K562 (cell line): ENCODE measurements around the gene SDHAF4. TPM values are rescaled to one million over a fixed set of nuclear protein-coding genes. Genes with fewer than 3 reads are reported as not detected.
"Not testable (repeated sequence)": the region's sequence is repeated elsewhere in the genome, so short reads cannot be mapped to it uniquely, and the experiment has no call there.

Source experiments
- ATAC-seq: fragments of 200-7000 bp; cut with Tn5 transposase; 3 replicates; pipeline ENCODE4 v1.9.1; 2020; ENCODE audit warnings: moderate library complexity
- BruUV-seq: library from RNA; stranded (reverse); fragments of 400-500 nt; replicated peaks from 2 replicates; lab custom pipeline; 2021; lab: Mats Ljungman, UMichigan
- CTCF ChIA-PET: fragments of 300-600 bp; formaldehyde crosslinking; extraction: SDS; loops from one replicate; lab custom pipeline; 2021; ENCODE audit warnings: low intra/inter-chr PET ratio; lab: Yijun Ruan, JAX
- POLR2A ChIA-PET: fragments of 300-600, 350-650 bp; sonication (Branson Sonifier 250); formaldehyde crosslinking; extraction: SDS; loops from one replicate; lab custom pipeline; 2021; ENCODE audit warnings: antibody characterized with exemption, inconsistent platforms; lab: Yijun Ruan, JAX
- DNase-seq, 4 experiments: peaks; one replicate each; pipeline versions ENCODE4 v3.0.0 to v3.0.0-alpha.2; 2011 to 2018; ENCODE audit warnings: low spot score in 3 of 4, mixed read lengths in 3 of 4; ENCODE audit errors: extremely low read depth in 1 of 4
- FAIRE-seq: peaks from 2 replicates; lab custom pipeline; 2011; peaks lifted over from hg19 to GRCh38; lab: Jason Lieb, UNC
- H2AFZ ChIP-seq: 2 replicates; pipeline ENCODE4 v1.6.0; 2011; ENCODE audit warnings: low read depth, low read length, control low read depth, inconsistent platforms
- H3K27ac ChIP-seq: fragments of 200-600 bp; 3 replicates; pipeline ENCODE4 v1.8.0; 2011; ENCODE audit warnings: low read depth, mild to moderate bottlenecking, control low read depth, inconsistent platforms, low read length, moderate library complexity, mixed read lengths; ENCODE audit errors: extremely low read depth
- H3K27me3 ChIP-seq, 2 experiments: fragments of 300-600 bp in 1 of 2; 2 replicates in 1 of 2; 3 replicates in 1 of 2; pipeline versions ENCODE4 v1.6.0 to v1.8.0; 2011; ENCODE audit warnings: inconsistent platforms in 2 of 2, low read length in 2 of 2, mild to moderate bottlenecking in 1 of 2, mixed read lengths in 1 of 2, moderate library complexity in 1 of 2; ENCODE audit not compliant: control insufficient read depth in 2 of 2, insufficient read depth in 2 of 2
- H3K36me3 ChIP-seq: fragments of 300-600 bp; 3 replicates; pipeline ENCODE4 v1.8.0; 2011; ENCODE audit warnings: mild to moderate bottlenecking, low read length, inconsistent platforms; ENCODE audit not compliant: control insufficient read depth, insufficient read depth
- H3K4me1 ChIP-seq, 2 experiments: fragments of 200-600 bp in 1 of 2; replicated peaks in 1 of 2; 2 replicates in 1 of 2; 3 replicates in 1 of 2; pipeline versions ENCODE4 v1.5.1 to v1.8.0; 2011; ENCODE audit warnings: inconsistent platforms in 2 of 2, low read length in 2 of 2, mild to moderate bottlenecking in 1 of 2, mixed read lengths in 1 of 2, moderate library complexity in 1 of 2; ENCODE audit not compliant: control insufficient read depth in 2 of 2, insufficient read depth in 2 of 2
- H3K4me2 ChIP-seq: 2 replicates; pipeline ENCODE4 v1.6.1; 2011; ENCODE audit warnings: low read length, control low read depth, inconsistent platforms, mixed read lengths; ENCODE audit not compliant: insufficient read depth
- H3K4me3 ChIP-seq: fragments of 200-600 bp; sonication (generic), shearing (Covaris generic); 2 replicates; pipeline ENCODE4 v1.5.1; 2016; ENCODE audit warnings: control low read depth, inconsistent platforms
- H3K79me2 ChIP-seq: fragments of 200-600 bp; 3 replicates; pipeline ENCODE4 v1.8.0; 2011; ENCODE audit warnings: low read length, inconsistent platforms; ENCODE audit not compliant: control insufficient read depth, insufficient read depth
- H3K9ac ChIP-seq, 2 experiments: 2 replicates each; pipeline versions ENCODE4 v1.6.0 to v1.6.1; 2011; ENCODE audit warnings: low read depth in 2 of 2, low read length in 2 of 2, control low read depth in 1 of 2, inconsistent platforms in 1 of 2, mild to moderate bottlenecking in 1 of 2, mixed read lengths in 1 of 2; ENCODE audit not compliant: insufficient read depth in 1 of 2
- H3K9me1 ChIP-seq: one replicate; pipeline ENCODE4 v1.6.0; 2011; ENCODE audit warnings: inconsistent platforms, mild to moderate bottlenecking, low read length, moderate library complexity; ENCODE audit not compliant: control insufficient read depth, insufficient read depth
- H3K9me3 ChIP-seq: replicated peaks from 2 replicates; pipeline ENCODE4 v1.5.1; 2011; ENCODE audit warnings: low read depth, low read length, inconsistent platforms; ENCODE audit not compliant: control insufficient read depth, insufficient read depth
- H4K20me1 ChIP-seq: replicated peaks from 2 replicates; pipeline ENCODE4 v1.6.1; 2011; ENCODE audit warnings: low read length, inconsistent platforms, mixed read lengths; ENCODE audit not compliant: control insufficient read depth, insufficient read depth
- GTF3C2 ChIP-seq: IDR thresholded peaks from 3 replicates; pipeline ENCODE4 v1.6.1; 2011; ENCODE audit warnings: borderline replicate concordance, mild to moderate bottlenecking, moderate library complexity; ENCODE audit not compliant: insufficient read length; ENCODE audit errors: extremely low read depth
- HOMEZ ChIP-seq: fragments of 250-450 bp; sonication (Bioruptor Pico); IDR thresholded peaks from 2 replicates; pipeline ENCODE4 v1.4.0; 2020; ENCODE audit warnings: mild to moderate bottlenecking, moderate library complexity
- HSF4 ChIP-seq: fragments of 250-450 bp; sonication (Bioruptor Pico); IDR thresholded peaks from 2 replicates; pipeline ENCODE4 v2.1.2; 2022; ENCODE audit warnings: mild to moderate bottlenecking, moderate library complexity, borderline replicate concordance
- KDM1A ChIP-seq, 2 experiments: fragments of 450-650 bp; IDR thresholded peaks; 2 replicates each; pipeline ENCODE4 v1.6.1; 2016; ENCODE audit warnings: mild to moderate bottlenecking in 2 of 2
- MLX ChIP-seq, 2 experiments: fragments of 450-650 bp in 1 of 2; sonication (generic) in 1 of 2; formaldehyde crosslinking; conservative IDR thresholded peaks; 2 replicates each; pipeline versions ENCODE4 v1.4.0 to v1.8.1; 2020 to 2022; ENCODE audit warnings: mild to moderate bottlenecking in 1 of 2, missing genetic modification reagents in 1 of 2
- TAF15 ChIP-seq: fragments of 200-400 bp; formaldehyde crosslinking; IDR thresholded peaks from 2 replicates; pipeline ENCODE4 v1.6.1; 2017; ENCODE audit warnings: mild to moderate bottlenecking, low read depth, low read length, moderate library complexity
- ZNF121 ChIP-seq: sonication (generic); formaldehyde crosslinking; conservative IDR thresholded peaks from 2 replicates; pipeline ENCODE4 v1.8.0; 2022; ENCODE audit warnings: missing genetic modification reagents
- WGBS: fragments of 100-300 bp; shearing (Covaris generic); methylation state at CpG from one replicate; pipeline ENCODE4 v1.1.6; 2016; ENCODE audit warnings: low coverage, mixed read lengths; ENCODE audit not compliant: insufficient coverage; ENCODE audit errors: missing lambda C conversion rate; 5-methylcytosine and 5-hydroxymethylcytosine counted together
- in situ Hi-C: fragments of 300-500 bp; cut with MboI; formaldehyde crosslinking; loops from 4 replicates; pipeline ENCODE4 v1.15.0; 2018; ENCODE audit warnings: inconsistent platforms, mixed read lengths
- intact Hi-C: fragments of 100-400 bp; cut with micrococcal nuclease; formaldehyde crosslinking; loops from 2 replicates; pipeline ENCODE4 v1.14.2; 2022
- polyA plus RNA-seq, 8 experiments: library from polyadenylated mRNA; depleted of rRNA in 4 of 8; stranded (reverse) in 5 of 8; unstranded in 3 of 8; fragments of >200 nt; fragmentation: Nextera tagmentation in 2 of 8; fragmentation: Illumina TruSeq in 1 of 8; extraction: Ambion mirVana in 2 of 8; extraction: Trizol in 1 of 8; gene quantifications; 2 replicates each; pipeline versions ENCODE4 v1.2.1 to v1.2.3, GENCODE V29; 2011 to 2014; ENCODE audit warnings: inconsistent platforms in 1 of 8, missing spikeins in 1 of 8
- total RNA-seq, 7 experiments: library from RNA; depleted of rRNA in 6 of 7; stranded (reverse); fragments of >200 nt in 6 of 7; fragmentation: Illumina TruSeq in 2 of 7; extraction: Trizol in 2 of 7; gene quantifications; 2 replicates each; pipeline versions ENCODE4 v1.2.1 to v1.2.3, GENCODE V29; 2011 to 2021; ENCODE audit warnings: low replicate concordance in 1 of 7

SDHAF4 gene
- total and polyA plus RNA-seq, 9 of the 15 experiments (the other 6 are each of a cell fraction or from before 2014, with no cell fraction given), result 3.5 to 12.0 (median 6.2) TPM

GRCh38 chr6:70562401-70562800 is 4.3 kb upstream of the SDHAF4 start:
- not testable (repeated sequence) for H3K9me3 ChIP-seq
- WGBS, result 20% methylated on average over 2 of the region's 2 CpGs
- POLR2A ChIA-PET, result interaction anchor here (0.7 kb wide), 1 partner anchor 355 kb away, joined by 3 read pairs; no protein-coding TSS in a partner anchor
- TF ChIP-seq ZNF121, result 0 out of 2 replicates have a peak, but pooled peaks have one; percentile 31
- TF ChIP-seq, all 486 proteins: peak for 1; not testable (repeated sequence) for 485
- CTCF ChIA-PET, H4K20me1 ChIP-seq, DNase-seq, FAIRE-seq, H3K9ac ChIP-seq, H3K4me3 ChIP-seq, ATAC-seq, in situ Hi-C loops, H3K79me2 ChIP-seq, BruUV-seq, H3K9me1 ChIP-seq, H3K27ac ChIP-seq, H3K27me3 ChIP-seq, H2AFZ ChIP-seq, H3K4me2 ChIP-seq, H3K36me3 ChIP-seq: not testable (repeated sequence)
- peaks cover 7 to 15% of the 10 kb centered on the region in 2 experiments; a peak in 3 of 5 replicates for H3K4me1 ChIP-seq
- intact Hi-C loops, result loop anchor here (10.0 kb wide), 1 partner anchor 168 kb away; no protein-coding TSS in a partner anchor

- ChIA-PET POLR2A (no interaction called here), CTCF (no interaction called here)
- no peak for FAIRE-seq
- no peak for TF ChIP-seq TAF15
- TF ChIP-seq HOMEZ (CRISPR knock-in tag), result no peak
- no peak for TF ChIP-seq HSF4 (CRISPR knock-in tag)
- TF ChIP-seq MLX (CRISPR knock-in tag; conservative IDR thresholded peaks at IDR 0.05), result no peak
- TF ChIP-seq KDM1A (IDR thresholded peaks at IDR 0.05), result no peak
- TF ChIP-seq GTF3C2, result no peak
Observed at GRCh38 chr6:70563530-70563929, 3.2 kb upstream of the SDHAF4 start.

More at GRCh38 chr6:70563530-70563929, 3.2 kb upstream of the SDHAF4 start:
- no peak for DNase-seq
- Histone ChIP-seq H3K9me3 (peaks cover 6% of the 10 kb centered on the region; the same call in 1 of the 2 replicates), H3K27me3 (no peaks in the 10 kb centered on the region), H3K4me1 (peaks cover 10 to 15% of the 10 kb centered on the region in 2 experiments; a peak in 3 of 5 replicates), H3K4me3 (no peak overlapping the region), H3K9me1 (no peaks in the 10 kb centered on the region), H3K36me3 (peaks cover 9% of the 10 kb centered on the region), H3K79me2 (peaks cover 16% of the 10 kb centered on the region), H2AFZ (no peak overlapping the region), H3K27ac (no peak overlapping the region), H4K20me1 (no peaks in the 10 kb centered on the region), H3K4me2 (no peak overlapping the region), H3K9ac (no peak overlapping the region)
- ATAC-seq, result no peak
- intact Hi-C loops (loop anchor here (10.0 kb wide), 1 partner anchor 169 kb away; no protein-coding TSS in a partner anchor), in situ Hi-C loops (no loop called here)
- 43% methylated on average over 6 of the region's 6 CpGs for WGBS
- BruUV-seq, result no TSS peak
